ENCODE measurements around the gene ICAM2. TPM values are rescaled to one million over a fixed set of nuclear protein-coding genes. Genes with fewer than 3 reads are reported as not detected.
A peak's percentile ranks its signal among the peaks of the same experiment; 100 is the strongest.

ICAM2 gene
- total RNA-seq: 10 to 100 TPM; 89.2 to 89.3 TPM
- polyA plus RNA-seq: 100 to 1,000 TPM; 218 to 306 (median 289) TPM
- total RNA-seq: 47.8 to 68.1 (median 58.1) reads per million in 6 experiments

DNA sequence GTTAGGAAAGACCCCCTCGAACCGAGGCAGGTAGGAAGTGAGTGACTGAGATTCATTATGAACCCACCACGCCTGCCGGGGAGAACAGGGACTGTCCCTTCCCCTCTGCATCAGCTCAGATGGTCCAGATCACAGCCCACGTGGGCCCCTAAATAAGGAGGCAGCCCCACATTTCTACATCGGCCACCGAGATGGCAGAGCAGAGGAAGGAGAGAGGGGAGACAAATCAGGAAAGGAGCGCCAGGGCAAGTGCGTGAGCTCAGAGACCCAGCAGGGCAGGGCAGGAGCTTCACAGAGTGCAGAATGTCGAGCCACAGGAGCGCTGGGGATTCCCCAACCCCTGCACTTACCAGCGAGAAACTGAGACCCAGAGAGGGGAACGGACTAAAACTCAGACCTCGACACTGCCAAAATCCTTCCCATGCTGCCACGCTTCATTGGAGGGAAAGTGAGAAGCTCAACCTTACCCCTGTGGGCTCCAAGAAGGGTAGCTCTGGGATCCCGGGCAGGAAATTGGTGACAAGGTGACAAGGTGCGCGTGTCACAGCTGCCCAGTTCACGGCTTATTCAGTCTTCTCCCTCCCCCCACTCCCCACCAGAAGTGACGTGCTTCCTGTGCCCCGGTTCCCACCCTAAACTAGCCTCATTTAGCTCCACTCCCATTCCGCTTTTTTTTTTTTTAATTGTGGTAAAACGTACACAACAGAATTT is at the start of gene ICAM2:
Gene ICAM2, minus strand, starts transcription at position 578 of the 711 bp plus-strand sequence. CDS start 13,942 bp downstream, outside the sequence.
- ATAC-seq (peak; percentile 75 to 77), DNase-seq (peak; percentile 76 to 97 (median 94))
- peaks cover 0 to 2% (median 0%) of the 10 kb centered on the region in 9 donors for H3K9me3 Mint-ChIP-seq

DNA sequence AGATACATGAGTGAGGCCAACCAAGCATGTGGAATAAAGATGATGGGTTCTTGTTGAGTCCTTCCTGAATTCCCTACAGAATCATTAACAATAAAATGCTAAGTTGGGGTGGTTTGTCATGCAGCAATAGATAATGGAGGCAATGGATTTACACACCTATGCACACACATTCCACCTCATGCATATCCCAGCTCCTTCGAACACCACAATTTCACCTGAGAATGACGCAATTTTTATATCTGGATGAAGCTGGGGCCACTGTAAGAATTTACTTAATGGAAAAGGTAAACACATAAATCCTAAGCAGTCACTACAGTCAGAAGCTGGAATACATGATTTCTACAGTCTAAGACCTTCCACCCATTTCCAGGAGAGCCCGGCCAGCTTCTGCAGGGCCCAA is 49.8 kb upstream of the ICAM2 start:
- POLR2A ChIA-PET: interaction anchor here (0.6 kb wide), 1 partner anchor 58 kb away, joined by 3 read pairs; no protein-coding TSS in a partner anchor
- ATAC-seq (no peak), DNase-seq (no peak)
- Mint-ChIP-seq H3K27me3 (no peaks in the 10 kb centered on the region), H3K4me3 (no peak overlapping the region), H3K4me1 (peaks cover 3 to 46% (median 23%) of the 10 kb centered on the region in 4 donors), H3K27ac (peak overlapping the region in 1 of 10 donors; percentile 78), H3K36me3 (peaks cover 35 to 70% (median 68%) of the 10 kb centered on the region in 3 donors), H3K9me3 (peaks cover 8 to 28% (median 15%) of the 10 kb centered on the region in 9 donors)

More for the DNA sequence above, at the start of gene ICAM2:
- Mint-ChIP-seq H3K4me3 (peak within 1 kb of the TSS; percentile 94 to 100 (median 100)), H3K36me3 (peaks cover 0 to 3% (median 2%) of the 10 kb centered on the region in 3 donors), H3K4me1 (peaks cover 27 to 88% (median 73%) of the 10 kb centered on the region in 4 donors), H3K27ac (peak within 1 kb of the TSS; percentile 94 to 100 (median 100)), H3K27me3 (peaks cover 0 to 3% (median 0%) of the 10 kb centered on the region in 5 donors)
- POLR2A ChIA-PET: interaction anchor here (0.5 to 8.3 kb wide), 46 partner anchors 8 to 1596 kb away, joined by 3 to 150 read pairs (median 5); partner anchors contain the start of genes CCDC47, CD79B, CEP95 and DDX5

DNA sequence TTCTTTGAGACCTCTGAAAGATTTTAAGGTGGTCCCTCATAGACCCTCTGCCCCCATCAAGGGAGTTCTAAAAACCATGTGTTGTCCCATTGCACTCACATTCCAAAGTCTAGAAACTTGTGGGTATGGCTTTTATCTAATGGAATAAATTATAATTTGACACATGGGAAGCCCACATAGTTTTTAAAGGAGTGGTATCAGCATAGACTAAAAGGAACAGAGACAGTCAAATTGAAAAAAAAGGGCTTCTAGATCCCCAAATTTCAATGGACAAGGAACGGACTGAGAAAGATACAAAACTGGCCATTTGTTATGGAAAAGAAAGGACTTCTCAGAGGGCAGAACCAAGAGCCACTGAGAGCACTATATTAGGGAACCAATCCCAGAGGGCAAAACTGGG is 48.7 kb upstream of the ICAM2 start:
- POLR2A ChIA-PET: no interaction called here
- Mint-ChIP-seq H3K4me1 (peaks cover 4 to 48% (median 33%) of the 10 kb centered on the region in 4 donors), H3K36me3 (peaks cover 35 to 75% (median 64%) of the 10 kb centered on the region in 3 donors), H3K4me3 (no peak overlapping the region), H3K9me3 (peaks cover 8 to 28% (median 15%) of the 10 kb centered on the region in 9 donors), H3K27me3 (no peaks in the 10 kb centered on the region), H3K27ac (peak overlapping the region in 1 of 10 donors; percentile 94)
- ATAC-seq: no peak
- DNase-seq: no peak

DNA sequence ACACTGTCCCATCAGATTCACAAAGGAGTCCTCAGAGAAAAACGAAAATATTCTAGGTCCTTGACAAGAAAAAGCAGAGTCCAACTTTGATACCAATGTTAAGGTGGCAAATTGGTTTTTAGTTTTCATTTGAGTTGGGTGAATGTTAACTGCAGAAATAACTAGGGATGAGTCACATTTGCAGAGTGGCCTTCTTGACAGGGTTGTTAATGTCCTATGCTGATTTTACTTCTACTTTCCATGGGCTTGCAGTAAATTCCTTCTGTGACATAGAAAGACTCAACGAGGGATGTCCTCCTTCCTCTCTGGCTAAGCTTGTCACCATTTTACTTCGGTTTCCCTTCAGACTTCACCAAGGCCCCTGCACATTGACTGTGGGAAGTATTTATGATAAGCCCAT is 47.2 kb upstream of the ICAM2 start:
- peaks cover 35 to 72% (median 59%) of the 10 kb centered on the region in 3 donors for H3K36me3 Mint-ChIP-seq

DNA sequence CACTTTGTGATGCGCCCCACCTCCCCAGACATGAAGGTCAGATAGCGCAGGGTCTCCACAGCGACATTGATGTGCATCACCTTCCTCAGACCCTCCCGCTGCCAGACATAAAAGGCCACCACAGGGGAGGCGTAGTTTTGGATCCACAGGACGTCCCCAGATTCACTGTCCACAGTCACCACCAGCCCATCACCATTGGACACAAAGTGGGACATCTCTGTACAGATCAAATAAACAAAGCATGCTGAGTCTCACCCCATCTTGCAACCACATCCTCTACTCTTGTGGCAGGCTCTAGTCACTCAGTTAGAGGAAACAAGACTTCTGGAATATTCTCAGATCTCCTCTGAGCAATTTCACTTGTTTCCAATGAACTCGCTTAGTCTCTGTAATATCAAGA is 46.3 kb upstream of the ICAM2 start:
- ATAC-seq: no peak
- POLR2A ChIA-PET: no interaction called here
- Mint-ChIP-seq H3K27me3 (no peaks in the 10 kb centered on the region), H3K4me1 (peaks cover 5 to 62% (median 41%) of the 10 kb centered on the region in 4 donors), H3K27ac (peak overlapping the region in 9 of 10 donors; percentile 16 to 94 (median 84)), H3K9me3 (peaks cover 8 to 28% (median 15%) of the 10 kb centered on the region in 9 donors), H3K4me3 (peak overlapping the region in 7 of 10 donors; percentile 37 to 83 (median 73)), H3K36me3 (peaks cover 32 to 64% (median 49%) of the 10 kb centered on the region in 3 donors)
- peak in 5 of 10 donors; percentile 25 to 57 (median 31) for DNase-seq

More for the DNA sequence above, 47.2 kb upstream of the ICAM2 start:
- H3K27me3 Mint-ChIP-seq: no peaks in the 10 kb centered on the region
- H3K4me1 Mint-ChIP-seq: peaks cover 5 to 54% (median 41%) of the 10 kb centered on the region in 4 donors
- POLR2A ChIA-PET: interaction anchor here (1.0 kb wide), 1 partner anchor 66 kb away, joined by 3 read pairs; no protein-coding TSS in a partner anchor
- H3K4me3 Mint-ChIP-seq: peak overlapping the region in 5 of 10 donors; percentile 8 to 73 (median 55)
- DNase-seq (no peak), ATAC-seq (no peak)
- H3K9me3 Mint-ChIP-seq: peaks cover 8 to 28% (median 15%) of the 10 kb centered on the region in 9 donors
- H3K27ac Mint-ChIP-seq: peak overlapping the region in 8 of 10 donors; percentile 7 to 94 (median 66)

DNA sequence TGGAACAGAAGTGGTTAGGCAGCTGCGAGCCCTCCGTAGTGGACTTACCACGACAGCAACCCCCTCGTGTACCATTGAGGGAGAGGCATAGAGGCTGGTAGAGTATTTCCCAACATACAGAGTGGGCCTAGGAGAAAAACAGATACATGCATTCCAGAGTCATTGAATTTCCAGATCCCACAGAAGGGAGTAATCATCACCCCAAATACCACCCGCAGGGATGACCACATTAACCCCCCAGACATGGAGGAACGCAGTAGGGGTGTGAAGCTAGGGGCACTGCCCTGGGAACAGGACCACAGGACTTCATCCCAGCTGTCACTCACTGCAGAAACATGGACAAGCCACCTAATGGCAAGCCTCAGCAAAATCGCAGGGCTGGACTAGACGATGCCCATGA is 44.7 kb upstream of the ICAM2 start:
- DNase-seq (no peak), ATAC-seq (no peak)
- Mint-ChIP-seq H3K4me3 (peak overlapping the region in 2 of 10 donors; percentile 41 to 73), H3K27me3 (no peaks in the 10 kb centered on the region), H3K4me1 (peaks cover 4 to 77% (median 43%) of the 10 kb centered on the region in 4 donors), H3K9me3 (peaks cover 3 to 20% (median 6%) of the 10 kb centered on the region in 9 donors), H3K27ac (peak overlapping the region in 5 of 10 donors; percentile 32 to 94 (median 54)), H3K36me3 (peaks cover 19 to 57% (median 39%) of the 10 kb centered on the region in 3 donors)
- POLR2A ChIA-PET: no interaction called here

DNA sequence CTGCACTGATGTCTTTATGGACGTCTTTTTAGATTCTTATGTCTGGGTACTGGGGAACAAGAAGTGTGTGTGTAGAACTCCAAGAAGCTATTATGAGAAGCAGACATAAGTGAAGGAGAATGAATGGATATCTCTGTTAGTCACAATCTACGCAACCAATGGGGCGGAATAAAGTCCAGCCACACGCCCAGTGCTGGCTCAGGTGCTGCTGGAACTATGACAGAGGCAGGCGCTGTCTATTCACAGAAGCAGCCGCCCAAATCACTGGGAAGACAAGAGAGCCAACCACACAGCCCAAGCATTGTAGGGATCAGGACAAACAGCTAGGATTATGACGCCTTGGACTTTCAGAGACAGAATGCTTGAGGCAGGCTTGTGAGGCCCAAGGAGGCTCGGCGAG is 43.9 kb upstream of the ICAM2 start:
- peak overlapping the region in 2 of 10 donors; percentile 37 to 73 for H3K4me3 Mint-ChIP-seq
- H3K36me3 Mint-ChIP-seq: peaks cover 11 to 56% (median 33%) of the 10 kb centered on the region in 3 donors
- H3K9me3 Mint-ChIP-seq: peaks cover 0 to 12% (median 6%) of the 10 kb centered on the region in 9 donors
- peaks cover 4 to 85% (median 45%) of the 10 kb centered on the region in 4 donors for H3K4me1 Mint-ChIP-seq
- ATAC-seq (no peak), DNase-seq (no peak)
- POLR2A ChIA-PET: interaction anchor here (0.6 to 1.1 kb wide), 3 partner anchors 64 to 81 kb away, joined by 3 to 6 read pairs (median 6); partner anchors contain the start of gene ERN1
- H3K27me3 Mint-ChIP-seq: no peaks in the 10 kb centered on the region
- peak overlapping the region in 7 of 10 donors; percentile 4 to 94 (median 66) for H3K27ac Mint-ChIP-seq

DNA sequence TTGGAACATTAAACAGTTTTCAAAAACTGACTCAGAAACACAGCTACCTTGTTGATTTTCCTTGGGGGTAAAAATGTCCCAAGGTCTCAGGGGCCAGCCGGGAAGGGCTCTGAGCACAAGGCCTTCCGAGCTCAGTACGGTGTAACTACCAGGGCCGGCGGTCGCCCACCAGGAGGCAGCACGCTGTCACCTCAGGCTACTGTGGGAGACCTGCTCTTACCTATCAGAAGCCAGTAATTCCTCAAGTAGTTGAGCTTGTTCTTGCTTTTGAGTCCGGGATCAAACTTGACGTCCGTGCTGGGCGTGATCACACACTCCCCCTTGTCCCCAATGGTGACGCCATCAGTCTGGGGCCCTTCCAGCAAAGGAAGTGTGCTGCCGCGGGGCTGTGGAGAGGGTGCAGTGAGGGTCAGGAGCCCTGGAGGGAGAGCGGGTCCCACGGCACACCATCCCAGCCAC is 43.4 kb upstream of the ICAM2 start:
- Mint-ChIP-seq H3K36me3 (peaks cover 6 to 51% (median 28%) of the 10 kb centered on the region in 3 donors), H3K9me3 (peaks cover 0 to 7% (median 4%) of the 10 kb centered on the region in 9 donors), H3K27me3 (no peaks in the 10 kb centered on the region), H3K4me3 (peak overlapping the region in 5 of 10 donors; percentile 28 to 73 (median 30)), H3K4me1 (peaks cover 4 to 85% (median 45%) of the 10 kb centered on the region in 4 donors), H3K27ac (peak overlapping the region in 6 of 10 donors; percentile 21 to 94 (median 70))
- DNase-seq: peak in 9 of 10 donors; percentile 45 to 77 (median 51)
- POLR2A ChIA-PET: interaction anchor here (0.6 to 1.1 kb wide), 4 partner anchors 44 to 82 kb away, joined by 3 to 6 read pairs (median 4); partner anchors contain the start of genes ERN1 and ICAM2
- ATAC-seq: peak; percentile 77 to 91

DNA sequence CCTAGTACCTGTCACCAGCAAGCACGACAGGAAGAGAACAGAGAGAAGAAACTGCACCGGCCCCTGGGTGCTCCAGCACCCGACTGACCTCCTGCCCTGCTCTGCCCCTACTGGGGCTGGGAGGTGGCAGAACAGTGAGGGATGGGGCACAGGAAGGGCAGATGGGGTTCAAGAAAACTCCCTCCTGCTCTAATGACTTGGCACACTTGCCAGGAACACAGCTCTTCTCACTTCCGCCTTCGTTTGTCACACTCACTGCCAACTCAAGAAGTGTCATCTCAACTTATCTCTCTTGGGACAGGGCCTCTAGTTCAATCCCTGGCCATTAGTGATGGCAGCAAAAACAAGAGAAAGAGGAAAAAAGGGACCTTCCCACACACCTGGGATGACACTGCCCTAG is 42.7 kb upstream of the ICAM2 start:
- ATAC-seq (no peak), DNase-seq (no peak)
- POLR2A ChIA-PET: interaction anchor here (0.6 to 1.1 kb wide), 2 partner anchors 43 to 83 kb away, joined by 3 to 6 read pairs; partner anchors contain the start of gene ICAM2
- Mint-ChIP-seq H3K27me3 (no peaks in the 10 kb centered on the region), H3K4me3 (peak overlapping the region in 2 of 10 donors; percentile 58 to 73), H3K4me1 (peaks cover 4 to 87% (median 44%) of the 10 kb centered on the region in 4 donors), H3K9me3 (no peaks in the 10 kb centered on the region), H3K36me3 (peaks cover 0 to 47% (median 26%) of the 10 kb centered on the region in 3 donors), H3K27ac (peak overlapping the region in 3 of 10 donors; percentile 75 to 94 (median 82))

DNA sequence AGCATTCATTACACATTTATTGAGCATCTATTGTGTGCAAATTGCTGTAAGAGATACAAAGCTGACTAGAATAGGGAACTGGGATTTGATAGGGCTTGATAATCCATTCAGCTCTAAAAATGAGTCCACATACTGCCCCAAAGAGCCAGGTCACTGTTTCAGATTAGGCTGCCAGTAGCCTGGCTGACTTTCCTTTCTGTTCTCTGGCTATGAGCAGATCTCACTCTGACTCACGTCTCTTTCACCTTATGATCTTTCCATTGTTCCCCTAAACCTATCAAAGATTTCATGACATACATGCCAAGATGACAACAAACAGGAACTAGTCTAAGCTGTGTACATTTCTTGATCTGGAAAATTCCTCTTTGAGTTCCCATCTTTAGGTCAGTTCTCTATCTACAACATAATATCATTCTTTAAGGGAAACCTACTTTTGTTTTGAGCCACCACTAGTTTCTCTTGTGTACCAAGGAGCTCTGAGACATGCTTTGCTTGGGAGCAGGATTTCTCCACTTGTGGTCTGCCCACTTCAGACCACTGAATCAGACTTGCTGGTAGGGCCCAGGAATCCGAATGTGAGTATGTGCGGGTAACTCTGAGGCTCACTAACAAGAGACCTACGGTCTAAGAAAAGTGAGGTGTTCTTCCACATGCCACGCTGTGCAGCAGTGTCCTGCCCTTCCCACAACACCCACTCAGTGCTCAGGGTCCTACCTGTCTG is 40.9 kb upstream of the ICAM2 start:
- H3K4me3 Mint-ChIP-seq: peak overlapping the region in 1 of 10 donors; percentile 12
- DNase-seq (no peak), ATAC-seq (no peak)
- H3K27me3 Mint-ChIP-seq: no peaks in the 10 kb centered on the region
- POLR2A ChIA-PET: interaction anchor here (0.5 to 1.3 kb wide), 2 partner anchors 9 to 42 kb away, joined by 4 to 5 read pairs; no protein-coding TSS in a partner anchor
- H3K27ac Mint-ChIP-seq: peak overlapping the region in 4 of 10 donors; percentile 6 to 94 (median 66)
- peaks cover 6 to 84% (median 32%) of the 10 kb centered on the region in 4 donors for H3K4me1 Mint-ChIP-seq
- H3K36me3 Mint-ChIP-seq: peaks cover 0 to 48% (median 14%) of the 10 kb centered on the region in 3 donors
- no peaks in the 10 kb centered on the region for H3K9me3 Mint-ChIP-seq

DNA sequence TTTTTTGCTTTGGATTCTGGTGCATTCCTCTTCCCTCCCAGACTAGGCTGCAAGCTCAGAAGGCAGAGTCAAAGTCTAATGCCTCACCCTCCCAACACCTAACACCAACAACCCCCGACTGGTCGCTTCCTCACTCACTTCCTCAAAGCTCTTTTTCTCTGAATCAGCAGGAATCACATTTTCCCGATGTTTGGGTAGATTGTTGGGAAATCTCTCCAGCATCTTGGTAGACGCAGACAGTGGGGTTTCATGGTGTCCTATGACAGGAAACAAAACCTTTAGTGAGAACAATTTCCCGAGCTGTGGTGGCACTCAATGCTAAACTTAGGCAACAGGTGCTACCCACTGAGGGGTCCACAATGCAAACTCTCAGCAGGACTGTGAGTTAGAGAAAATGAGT is 39.9 kb upstream of the ICAM2 start:
- ATAC-seq (no peak), DNase-seq (no peak)
- Mint-ChIP-seq H3K4me1 (peaks cover 6 to 80% (median 32%) of the 10 kb centered on the region in 4 donors), H3K36me3 (peaks cover 0 to 46% (median 14%) of the 10 kb centered on the region in 3 donors), H3K27ac (peak overlapping the region in 6 of 10 donors; percentile 30 to 84 (median 72)), H3K9me3 (no peaks in the 10 kb centered on the region), H3K4me3 (peak overlapping the region in 3 of 10 donors; percentile 13 to 39 (median 34)), H3K27me3 (no peaks in the 10 kb centered on the region)
- POLR2A ChIA-PET: interaction anchor here (0.7 to 1.4 kb wide), 2 partner anchors 25 to 32 kb away, joined by 3 to 8 read pairs; no protein-coding TSS in a partner anchor

All from naive thymus-derived CD8-positive, alpha-beta T cell (primary cell).